Cardiac fibroblast (primary cell): ENCODE measurements around the gene EEF2K.

Source experiments
- DNase-seq, 2 donors: peaks; one replicate each; pipeline versions ENCODE4 v3.0.0 to v3.0.0-alpha.2; 2010; ENCODE audit warnings: low read depth in 2 of 2
- H3K4me3 ChIP-seq, 2 donors: replicated peaks in 1 of 2; 1 replicate in 1 of 2; 2 replicates in 1 of 2; pipeline ENCODE4 v1.5.1; 2011; ENCODE audit warnings: low read depth in 2 of 2, low read length in 2 of 2, mild to moderate bottlenecking in 2 of 2, moderate library complexity in 1 of 2
- CTCF ChIP-seq: IDR thresholded peaks from one replicate; pipeline ENCODE4 v1.5.1; 2011; ENCODE audit warnings: low read depth, mild to moderate bottlenecking, low read length, inconsistent platforms

The EEF2K gene

GRCh38 chr16:22307838-22308237 is 101.8 kb downstream of the EEF2K start:
- TF ChIP-seq CTCF = no peak
- no peak overlapping the region for H3K4me3 ChIP-seq
- no peak for DNase-seq

GRCh38 chr16:22308824-22309520 is 102.9 kb downstream of the EEF2K start:
- no peak overlapping the region for H3K4me3 ChIP-seq

GRCh38 chr16:22311520-22311919 is 105.4 kb downstream of the EEF2K start:
- no peak overlapping the region for H3K4me3 ChIP-seq
- no peak for TF ChIP-seq CTCF

More at GRCh38 chr16:22308824-22309520, 102.9 kb downstream of the EEF2K start:
- no peak for TF ChIP-seq CTCF
- DNase-seq = no peak

GRCh38 chr16:22312897-22313781 is 107.1 kb downstream of the EEF2K start:
- DNase-seq = no peak

More at GRCh38 chr16:22311520-22311919, 105.4 kb downstream of the EEF2K start:
- no peak for DNase-seq

DNA sequence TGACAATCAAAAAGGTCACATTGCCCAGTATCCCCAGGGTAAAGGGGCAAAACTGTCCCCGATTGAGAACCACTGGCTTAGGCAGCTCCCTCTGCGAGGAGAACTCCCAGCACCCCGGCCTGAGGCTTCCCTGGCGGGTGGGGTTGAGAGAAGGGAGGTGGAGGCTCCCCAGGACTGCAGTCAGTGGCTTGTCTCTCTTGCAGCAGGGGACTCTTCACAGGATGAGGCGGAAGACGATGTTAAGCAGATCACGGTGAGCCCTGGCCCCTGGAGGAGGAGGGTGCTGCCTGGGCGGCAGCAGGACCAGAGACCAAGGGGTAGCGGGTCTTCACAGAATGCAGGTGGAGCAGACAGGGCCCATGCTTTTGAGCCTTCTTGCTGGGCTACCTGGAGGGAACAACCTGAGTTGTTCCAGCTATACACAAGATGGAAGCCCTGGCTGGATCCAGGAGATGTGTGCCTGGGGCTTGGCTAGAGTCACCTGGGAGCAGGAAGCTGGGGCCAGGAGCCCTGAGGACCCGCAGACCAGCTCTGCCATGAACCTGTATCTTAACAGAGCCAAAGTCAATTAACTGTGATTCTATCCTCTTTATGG is 107.9 kb downstream of the EEF2K start:
- H3K4me3 ChIP-seq = no peak overlapping the region
- no peak for TF ChIP-seq CTCF
- DNase-seq = no peak

More at GRCh38 chr16:22312897-22313781, 107.1 kb downstream of the EEF2K start:
- H3K4me3 ChIP-seq = no peak overlapping the region
- no peak for TF ChIP-seq CTCF

DNA sequence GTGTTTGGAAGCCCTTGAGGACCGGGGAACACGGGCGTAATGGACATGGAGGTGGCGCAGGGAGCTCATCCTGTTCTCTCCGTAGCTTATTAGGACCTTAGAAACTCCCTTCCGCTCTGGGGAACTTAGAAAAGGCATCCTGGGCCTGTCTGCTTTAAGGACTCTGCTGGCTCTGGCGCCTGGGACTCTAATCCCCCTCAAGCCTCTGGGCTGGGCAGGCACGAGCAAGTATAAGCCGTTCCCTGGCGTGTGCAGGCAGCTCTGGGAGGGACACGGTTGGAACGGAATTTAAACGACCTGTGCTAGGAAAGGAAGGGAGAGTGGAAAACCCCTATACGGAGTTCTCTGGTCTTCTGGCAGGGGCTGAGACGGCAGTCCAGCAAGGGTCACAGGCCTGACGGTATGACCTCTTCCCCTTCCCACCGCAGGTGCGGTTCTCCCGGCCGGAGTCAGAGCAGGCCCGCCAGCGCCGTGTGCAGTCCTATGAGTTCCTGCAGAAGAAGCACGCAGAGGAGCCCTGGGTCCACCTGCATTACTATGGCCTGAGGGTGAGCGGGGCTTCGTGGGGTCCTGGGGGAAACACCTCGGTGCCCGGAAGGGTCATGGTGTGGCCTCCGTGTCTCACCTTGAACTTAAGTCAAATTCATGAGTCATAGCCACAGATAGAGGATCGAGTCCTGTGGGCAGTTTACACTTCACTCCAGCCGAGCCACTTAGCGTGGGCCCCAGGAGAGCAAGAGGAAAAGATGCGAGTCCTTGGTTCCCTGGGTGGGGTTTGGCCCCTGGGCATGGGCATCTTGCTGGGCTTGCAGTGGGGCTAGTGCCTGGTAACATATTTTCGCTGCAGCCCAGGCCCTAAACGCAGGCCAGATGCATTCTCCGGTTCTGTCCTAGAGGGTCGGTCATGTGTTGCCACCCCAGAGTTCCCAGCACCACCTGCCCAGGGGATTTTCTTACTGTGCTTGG is 108.9 kb downstream of the EEF2K start:
- no peak for DNase-seq
- no peak for TF ChIP-seq CTCF
- no peak overlapping the region for H3K4me3 ChIP-seq
